Measurements from ENCODE around the gene UROC1. TPM values are rescaled to one million over a fixed set of nuclear protein-coding genes. Genes with fewer than 3 reads are reported as not detected.

Gene UROC1
- total and polyA plus RNA-seq, 2 of the 13 experiments (the other 11 are each of a cell fraction or from before 2014, with no cell fraction given) = 0.71 to 1.3 TPM

- CTCF ChIA-PET (ENCODE audit: low intra/inter-chr PET ratio, low total read pairs) = no interaction called here
- intact Hi-C loops (cut with micrococcal nuclease; ENCODE audit: unreplicated experiment) = no loop called here
- Histone ChIP-seq H4K20me1 (ENCODE audit: insufficient read depth, low read length) (no peaks in the 10 kb centered on the region), H3K4me3 (replicated peaks in 1 of 3; ENCODE audit: insufficient read depth in 1 of 3, low read depth in 2 of 3, low read length in 3 of 3) (no peak overlapping the region), H3K9me3 (ENCODE audit: low read length) (no peaks in the 10 kb centered on the region), H3K9ac (ENCODE audit: insufficient read depth, low read depth, low read length) (no peak overlapping the region), H3K4me2 (ENCODE audit: low read depth, low read length) (no peak overlapping the region), H3K27ac (ENCODE audit: extremely low read length, insufficient read depth, low read length) (no peak overlapping the region), H3K36me3 (replicated peaks in 1 of 2; ENCODE audit: control insufficient read depth in 1 of 2, insufficient read depth in 2 of 2, low read length in 2 of 2) (no peaks in the 10 kb centered on the region), H2AFZ (ENCODE audit: low read length) (no peak overlapping the region), H3K27me3 (ENCODE audit: control insufficient read depth in 1 of 2, insufficient read depth in 2 of 2, low read length in 2 of 2) (peaks cover 2 to 14% of the 10 kb centered on the region in 2 experiments; a peak in 3 of 5 replicates), H3K79me2 (ENCODE audit: insufficient read depth, low read length) (no peaks in the 10 kb centered on the region), H3K4me1 (ENCODE audit: insufficient read depth, low read length) (peaks cover 3% of the 10 kb centered on the region; the same call in 1 of the 2 replicates)
- 0% methylated on average over 2 of the region's 2 CpGs for WGBS (ENCODE audit: low lambda C conversion rate)
- in situ Hi-C loops (cut with HindIII; ENCODE audit: extremely low pct_ligation_motif_present, low pct_unique_long_range_greater_than_20kb) = no loop called here
- FAIRE-seq (no peak), DNase-seq (ENCODE audit: low spot score) (no peak), ATAC-seq (no peak)
- POLR2A ChIA-PET = no interaction called here
- no TSS peak for BruUV-seq (replicated peaks)
- TF ChIP-seq THAP9 (CRISPR knock-in tag; IDR thresholded peaks at IDR 0.05; ENCODE audit: borderline replicate concordance) (no peak), RFX3 (CRISPR knock-in tag; IDR thresholded peaks at IDR 0.05) (no peak), SMARCC2 (IDR thresholded peaks at IDR 0.05) (no peak), JDP2 (CRISPR knock-in tag; IDR thresholded peaks at IDR 0.05; ENCODE audit: borderline replicate concordance) (no peak), ZNF709 (CRISPR knock-in tag; IDR thresholded peaks at IDR 0.05) (no peak; the same call in 1 of the 2 replicates), BRF2 (CRISPR knock-in tag; IDR thresholded peaks at IDR 0.05) (no peak), TP53 (CRISPR knock-in tag; conservative IDR thresholded peaks at IDR 0.05) (no peak), SNAI1 (CRISPR knock-in tag; IDR thresholded peaks at IDR 0.05; ENCODE audit: borderline replicate concordance) (no peak)
These were observed 45.2 kb upstream of the UROC1 start for GRCh38 chr3:126562737-126563276.
